Measurements from ENCODE around the gene NOS3. TPM values are rescaled to one million over a fixed set of nuclear protein-coding genes. Genes with fewer than 3 reads are reported as not detected.

The NOS3 gene
- total and polyA plus RNA-seq, 9 of the 15 experiments (the other 6 are each of a cell fraction or from before 2014, with no cell fraction given) = 1.1 to 121 (median 23.6) TPM

- TF ChIP-seq SIN3A (IDR thresholded peaks at IDR 0.05; ENCODE audit: borderline replicate concordance in 2 of 2, control insufficient read depth in 1 of 2, low read depth in 2 of 2, low read length in 2 of 2) (peak in 1 of 2 experiments; percentile 82; a peak in 3 of 4 replicates), ATF2 (CRISPR knock-in tag; IDR thresholded peaks at IDR 0.05) (no peak), ZNF551 (CRISPR knock-in tag; IDR thresholded peaks at IDR 0.05) (no peak), POLR2AphosphoS2 (IDR thresholded peaks at IDR 0.05; ENCODE audit: low read length) (no peak), CAMTA2 (CRISPR knock-in tag; conservative IDR thresholded peaks at IDR 0.05) (no peak; the same call in 1 of the 2 replicates), TRIM25 (IDR thresholded peaks at IDR 0.05; ENCODE audit: borderline replicate concordance) (no peak), ZNF644 (tag; IDR thresholded peaks at IDR 0.05; ENCODE audit: low read depth) (peak; percentile 61), MYBL2 (IDR thresholded peaks at IDR 0.05; ENCODE audit: low read depth) (no peak), MYBL2 (CRISPR knock-in tag; IDR thresholded peaks at IDR 0.05; ENCODE audit: borderline replicate concordance) (no peak), ZNF174 (CRISPR knock-in tag; IDR thresholded peaks at IDR 0.05) (no peak), SMARCC2 (IDR thresholded peaks at IDR 0.05; ENCODE audit: low read depth) (no peak), SP1 (CRISPR knock-in tag; IDR thresholded peaks at IDR 0.05) (peak; percentile 78), PREB (CRISPR knock-in tag; IDR thresholded peaks at IDR 0.05) (no peak), BRD4 (IDR thresholded peaks at IDR 0.05) (no peak), ZNF407 (IDR thresholded peaks at IDR 0.05; ENCODE audit: low read depth) (no peak)
Observed at GRCh38 chr7:151010307-151011096, 19.7 kb downstream of the NOS3 start (continued).

Data from K562 (cell line).